Endometrium (tissue), 2 donors: ENCODE measurements around the gene CBR4.

ENCODE experiments used
- FAIRE-seq: peaks from 2 replicates; lab custom pipeline; 2012; peaks lifted over from hg19 to GRCh38; lab: Jason Lieb, UNC
- donor health status: control.
- donor health status: control.

Gene CBR4

DNA sequence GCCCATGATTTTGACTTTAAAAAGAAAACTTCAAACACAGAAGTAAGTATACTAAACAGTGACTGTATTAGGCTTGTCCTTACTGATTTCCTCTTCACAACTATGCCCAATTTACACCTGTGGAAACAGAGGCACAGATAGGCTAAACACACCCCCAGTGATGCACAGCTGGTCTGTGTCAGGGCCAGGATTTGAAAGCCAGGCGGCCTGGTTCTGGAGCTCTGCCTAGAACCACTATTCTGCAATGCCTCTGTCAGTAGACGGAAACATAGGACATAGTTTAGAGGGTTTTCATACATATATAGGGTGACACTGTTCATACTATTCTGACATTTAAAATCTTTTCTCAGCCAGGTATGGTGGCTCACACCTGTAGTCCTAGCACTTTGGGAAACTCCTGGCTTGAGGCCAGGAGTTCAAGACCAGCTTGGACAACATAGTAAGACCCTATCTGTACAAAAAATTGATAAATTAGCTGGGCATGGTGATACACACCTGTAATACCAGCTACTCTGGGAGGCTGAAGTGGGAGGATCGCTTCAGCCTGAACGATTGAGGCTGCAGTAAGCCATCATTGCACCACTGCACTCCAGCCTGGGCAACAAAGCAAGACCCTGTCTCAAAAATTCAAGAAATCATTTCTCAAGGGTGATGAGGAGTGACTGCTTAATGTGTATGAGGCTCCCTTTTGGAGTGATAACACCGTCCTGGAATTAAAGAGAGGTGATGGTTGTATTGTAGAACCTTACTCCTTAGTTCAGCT, 23.0 kb upstream of the CBR4 start:
- FAIRE-seq = no peak

DNA sequence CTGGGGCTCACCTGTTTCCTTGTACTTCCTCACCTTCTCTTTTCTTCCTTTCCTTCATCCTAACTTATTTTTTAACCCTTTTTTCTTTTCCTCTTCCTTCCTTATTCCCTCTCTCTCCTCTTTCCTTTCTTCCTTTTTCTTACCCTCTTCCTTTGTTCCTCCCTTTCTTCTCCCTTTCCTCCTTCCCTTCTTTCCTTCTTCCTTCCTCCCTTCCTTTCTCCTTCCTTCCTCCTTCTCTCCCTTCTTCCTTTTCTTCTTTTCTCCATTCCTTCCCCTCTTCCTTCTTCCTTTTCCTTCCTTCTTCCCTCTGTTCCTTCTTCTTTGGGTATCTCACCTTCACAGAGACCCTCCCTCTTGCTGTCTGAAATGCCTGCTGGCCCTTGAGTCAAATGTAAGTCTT, 22.1 kb upstream of the CBR4 start:
- no peak for FAIRE-seq

DNA sequence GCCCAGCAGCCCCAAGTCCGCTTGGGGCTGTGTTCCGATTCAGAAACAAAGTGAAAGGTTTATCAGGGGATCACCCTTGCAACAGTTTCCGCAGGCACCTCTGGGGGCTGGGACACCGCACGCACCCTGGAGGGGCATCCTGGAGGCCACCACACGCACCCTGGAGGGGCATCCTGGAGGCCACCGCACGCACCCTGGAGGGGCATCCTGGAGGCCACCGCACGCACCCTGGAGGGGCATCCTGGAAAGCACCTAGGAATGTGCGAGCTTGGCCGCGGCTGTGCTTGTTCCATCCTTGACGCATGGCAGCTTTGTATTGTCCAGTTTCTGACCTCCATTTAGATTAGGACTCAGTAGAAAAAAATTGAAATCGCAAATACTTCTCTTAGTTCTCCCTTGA, 21.3 kb upstream of the CBR4 start:
- no peak for FAIRE-seq

DNA sequence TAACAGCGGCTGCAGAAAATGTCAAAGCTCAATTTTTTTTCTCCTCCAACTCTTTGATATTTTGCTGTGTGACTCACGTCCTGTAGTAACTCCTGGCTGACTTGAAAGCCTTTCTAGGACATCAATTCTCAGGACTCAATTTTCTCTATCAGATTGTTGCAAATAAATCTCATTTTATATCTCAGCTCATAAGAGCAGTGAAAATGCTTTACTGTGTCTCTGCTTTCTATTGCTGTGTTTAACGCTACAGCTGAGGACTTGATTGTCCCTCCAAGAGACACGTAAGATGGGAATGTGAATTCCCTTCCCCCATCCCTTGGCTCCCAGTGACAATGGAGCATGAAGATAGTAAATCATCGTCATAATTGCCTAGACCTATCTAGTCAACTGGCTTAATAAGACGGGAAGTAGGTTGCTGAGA, 20.5 kb upstream of the CBR4 start:
- FAIRE-seq = no peak

DNA sequence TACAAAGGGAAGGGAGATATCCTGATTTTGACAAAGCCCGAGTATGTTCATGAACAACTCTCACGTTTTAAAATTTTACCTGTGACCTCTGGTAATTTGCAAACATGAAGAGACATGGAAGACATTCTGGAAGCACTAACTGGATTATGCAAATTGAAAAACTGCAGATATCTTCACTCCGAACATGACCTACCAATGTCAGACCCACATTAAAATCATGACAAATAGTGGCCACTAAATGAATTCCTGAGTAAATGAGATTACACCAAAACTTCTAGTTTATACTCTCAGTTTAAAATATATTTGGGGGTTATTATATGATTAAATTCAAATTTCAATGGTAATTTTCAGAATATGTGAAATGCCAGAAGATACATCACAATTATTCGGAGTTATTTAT, 19.9 kb upstream of the CBR4 start:
- no peak for FAIRE-seq

DNA sequence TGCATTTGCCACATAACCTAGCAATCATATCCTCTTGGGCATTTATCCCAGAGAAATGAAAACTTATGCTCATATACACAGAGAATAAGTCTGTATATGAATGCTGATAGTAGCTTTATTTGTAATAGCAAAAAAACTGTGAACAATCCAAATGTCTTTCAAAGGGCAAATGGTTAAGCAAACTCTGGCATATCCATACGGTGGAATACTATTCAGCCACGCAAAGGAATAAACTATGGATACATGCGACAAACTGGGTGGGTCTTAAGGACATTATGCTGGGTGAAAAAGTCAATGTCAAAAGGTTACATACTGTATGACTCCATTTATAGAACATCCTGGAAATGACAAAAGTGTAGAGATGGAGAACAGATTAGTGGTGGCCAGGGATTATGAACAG, 17.6 kb upstream of the CBR4 start:
- FAIRE-seq = no peak

DNA sequence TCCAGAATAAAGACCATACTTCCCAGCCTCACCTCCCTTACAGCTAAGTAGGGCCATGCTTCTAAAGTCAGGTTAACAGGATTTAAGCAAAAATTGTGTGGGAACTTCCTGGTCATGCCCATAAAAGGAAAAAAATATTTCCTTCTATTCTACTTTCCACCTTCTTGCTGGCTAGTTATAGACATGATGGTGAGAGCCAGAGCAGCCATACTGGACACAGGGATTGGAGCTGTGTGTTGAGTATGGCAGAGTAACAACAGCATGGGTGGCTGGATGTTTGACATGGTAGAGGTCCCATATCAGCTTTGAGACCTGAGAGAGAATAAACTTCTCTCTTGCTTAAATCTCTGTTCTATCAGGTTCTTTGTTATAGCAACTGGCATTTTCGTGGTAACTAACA, 15.1 kb upstream of the CBR4 start:
- FAIRE-seq = no peak

DNA sequence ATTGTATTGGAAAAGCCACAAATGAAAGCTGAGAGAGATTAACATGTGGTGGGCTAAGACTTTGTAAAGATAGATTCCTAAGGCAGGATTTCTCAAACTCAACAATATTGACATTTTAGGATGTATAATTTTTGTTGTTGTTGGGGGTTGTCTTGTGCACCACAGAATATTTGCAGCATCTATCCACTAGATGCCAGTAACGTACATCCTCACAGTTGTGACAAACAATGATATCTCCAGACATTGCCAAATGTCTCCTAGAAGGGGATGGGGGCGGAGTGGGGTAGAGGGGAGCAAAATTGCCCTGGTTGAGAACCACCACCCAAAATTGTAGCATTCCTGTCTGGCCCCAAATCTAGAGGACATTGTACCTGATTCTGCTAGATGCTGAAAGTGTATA, 14.7 kb upstream of the CBR4 start:
- FAIRE-seq = no peak

DNA sequence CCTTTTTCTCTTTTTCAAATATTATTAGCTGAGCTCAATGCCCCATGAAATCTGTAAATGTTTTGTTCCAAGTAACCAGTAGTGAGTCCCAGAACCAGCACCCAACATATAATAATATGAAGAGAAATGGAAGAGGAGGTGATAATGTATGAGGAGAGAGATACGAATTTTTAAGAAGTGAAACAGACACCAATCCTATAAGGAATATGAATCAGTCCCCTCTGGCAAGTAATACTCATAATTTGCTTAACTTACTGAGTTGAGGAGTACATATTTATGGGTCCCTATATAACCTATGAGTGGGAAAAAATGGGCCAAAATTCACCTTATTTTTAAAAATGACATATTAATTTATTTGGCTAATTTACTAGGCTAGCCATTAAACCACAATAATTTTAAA, 8.4 kb upstream of the CBR4 start:
- no peak for FAIRE-seq

DNA sequence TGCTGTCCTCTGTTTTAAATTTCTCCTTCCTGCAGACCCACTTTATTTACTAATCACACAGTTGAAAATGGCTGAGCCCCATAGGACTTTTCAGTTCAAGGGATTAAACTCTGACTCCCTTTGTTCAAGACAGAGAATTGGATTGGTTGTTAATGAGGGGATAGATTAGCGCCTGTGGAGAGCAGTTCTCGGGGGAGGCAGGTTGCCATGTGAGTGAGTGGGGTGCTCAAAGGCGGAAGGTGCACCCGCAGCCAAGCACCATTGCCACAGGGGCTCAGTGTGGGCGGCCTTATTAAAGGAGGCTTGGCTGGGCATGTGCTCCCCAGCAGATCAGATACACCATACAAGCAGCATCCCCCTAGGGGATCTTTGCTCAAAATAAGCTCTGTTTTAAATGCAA, 7.9 kb upstream of the CBR4 start:
- FAIRE-seq = no peak

DNA sequence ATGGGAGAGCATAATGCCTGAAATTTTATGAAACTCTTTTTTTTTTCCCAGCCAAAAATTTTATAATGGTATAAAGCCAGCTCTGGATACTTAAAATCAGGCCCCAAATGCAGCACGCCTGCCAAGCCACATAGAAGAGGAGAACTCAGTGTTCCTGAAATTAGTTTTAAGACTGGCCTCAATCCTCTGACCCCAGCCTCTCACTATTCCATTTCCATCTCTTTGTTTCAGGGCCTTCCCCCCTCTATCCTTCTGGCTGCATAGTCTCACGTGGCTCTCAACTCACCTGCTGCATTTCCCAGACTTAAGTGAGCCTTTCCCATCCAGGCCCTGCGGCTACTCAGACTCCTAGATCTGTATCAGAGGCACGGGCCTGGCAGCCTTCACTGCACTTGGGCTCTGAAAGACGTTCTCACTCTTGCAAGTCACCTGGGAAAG, 5.2 kb upstream of the CBR4 start:
- FAIRE-seq = no peak

DNA sequence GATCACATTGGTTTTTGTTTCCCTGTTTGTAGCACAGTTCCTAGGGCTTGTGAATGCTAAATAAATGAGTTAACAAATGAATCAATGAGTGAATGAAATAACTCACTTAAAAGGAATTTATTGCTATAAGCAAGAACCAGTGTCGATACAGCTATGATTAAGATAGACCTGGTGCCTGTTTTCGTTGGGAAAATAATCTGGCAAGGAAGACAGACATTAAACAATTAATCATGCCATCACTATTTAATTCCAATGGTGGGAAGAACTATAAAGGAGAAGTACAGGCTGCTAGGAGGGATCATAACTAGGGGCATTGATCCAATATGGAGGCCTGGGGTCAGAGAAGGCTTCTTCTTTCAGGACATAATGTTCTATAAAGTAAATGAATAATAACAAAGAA, 4.5 kb upstream of the CBR4 start:
- no peak for FAIRE-seq

DNA sequence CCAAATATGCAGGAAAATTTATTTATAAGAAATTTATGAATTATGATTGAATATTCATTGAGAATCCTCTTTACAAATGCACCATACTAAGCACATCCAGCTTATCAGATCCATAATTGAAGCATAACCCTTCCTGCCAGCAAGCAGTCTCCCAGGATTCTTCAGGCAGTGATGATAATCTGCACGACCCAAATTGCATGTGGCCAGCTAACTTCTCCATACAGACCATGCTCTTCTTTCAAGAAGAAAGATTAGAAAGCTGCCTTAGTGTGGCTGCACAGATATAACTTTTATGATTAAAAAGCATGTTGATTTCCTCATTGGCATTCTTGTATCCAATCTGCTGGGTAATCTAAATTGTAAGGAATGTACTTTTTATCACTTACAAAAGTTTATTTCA, 3.3 kb upstream of the CBR4 start:
- no peak for FAIRE-seq

DNA sequence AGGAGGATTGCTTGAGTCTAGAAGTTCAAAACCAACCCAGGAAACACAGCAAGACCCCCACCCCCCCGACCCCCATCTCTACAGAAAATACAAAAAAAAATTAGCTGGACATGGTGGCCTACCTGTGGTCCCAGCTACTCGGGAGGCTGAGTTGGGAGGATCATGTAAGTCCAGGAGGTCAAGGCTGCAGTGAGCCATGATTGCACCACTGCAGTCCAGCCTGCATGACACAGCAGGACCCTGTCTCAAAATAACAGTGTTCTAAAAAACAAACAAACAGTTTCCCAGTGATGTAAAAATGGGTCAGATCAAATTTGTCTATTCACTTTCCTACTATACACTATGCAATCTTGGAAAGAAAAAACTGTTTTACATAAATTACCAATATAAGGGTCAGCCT, 2.0 kb upstream of the CBR4 start:
- FAIRE-seq = no peak

DNA sequence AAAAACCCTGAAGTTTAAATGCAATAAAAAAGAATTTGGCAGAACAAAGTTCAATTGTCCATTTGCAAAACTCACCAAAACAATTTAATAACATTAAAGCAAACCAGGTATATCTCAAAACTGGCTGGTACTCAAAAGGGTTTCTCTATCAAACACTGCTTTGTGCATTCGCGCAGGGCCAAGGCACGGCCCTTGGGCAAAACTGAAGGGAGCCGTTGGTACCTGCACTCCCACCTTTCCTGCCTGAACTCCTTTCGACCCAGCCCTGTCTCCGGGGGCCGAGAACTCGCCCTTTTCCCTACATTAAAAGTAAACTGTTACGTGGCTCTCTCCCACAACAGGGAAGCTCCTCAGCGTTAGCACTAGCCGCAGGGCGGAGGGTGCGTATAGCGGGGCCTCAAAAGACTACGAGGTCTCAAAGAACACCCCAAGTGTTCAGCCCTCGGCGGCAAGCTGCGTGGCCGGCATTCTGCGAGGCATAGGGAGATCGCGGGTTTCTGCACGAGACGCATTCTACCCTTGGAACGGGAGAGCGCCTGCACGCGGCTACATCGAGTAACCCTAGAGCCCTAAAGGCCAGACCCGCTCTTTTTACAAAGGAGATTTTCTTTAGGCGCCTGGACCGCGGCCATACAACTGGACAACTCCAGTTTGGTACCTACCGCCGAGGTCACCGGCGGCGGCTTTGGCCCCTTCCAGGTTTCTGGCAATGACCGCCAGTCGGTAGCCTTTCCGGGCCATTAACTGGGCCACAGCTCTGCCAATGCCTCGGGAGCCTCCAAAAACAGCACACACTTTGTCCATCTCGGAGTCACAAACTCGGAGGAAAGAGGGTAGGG, 550 bp downstream of the CBR4 start:
- FAIRE-seq = no peak

DNA sequence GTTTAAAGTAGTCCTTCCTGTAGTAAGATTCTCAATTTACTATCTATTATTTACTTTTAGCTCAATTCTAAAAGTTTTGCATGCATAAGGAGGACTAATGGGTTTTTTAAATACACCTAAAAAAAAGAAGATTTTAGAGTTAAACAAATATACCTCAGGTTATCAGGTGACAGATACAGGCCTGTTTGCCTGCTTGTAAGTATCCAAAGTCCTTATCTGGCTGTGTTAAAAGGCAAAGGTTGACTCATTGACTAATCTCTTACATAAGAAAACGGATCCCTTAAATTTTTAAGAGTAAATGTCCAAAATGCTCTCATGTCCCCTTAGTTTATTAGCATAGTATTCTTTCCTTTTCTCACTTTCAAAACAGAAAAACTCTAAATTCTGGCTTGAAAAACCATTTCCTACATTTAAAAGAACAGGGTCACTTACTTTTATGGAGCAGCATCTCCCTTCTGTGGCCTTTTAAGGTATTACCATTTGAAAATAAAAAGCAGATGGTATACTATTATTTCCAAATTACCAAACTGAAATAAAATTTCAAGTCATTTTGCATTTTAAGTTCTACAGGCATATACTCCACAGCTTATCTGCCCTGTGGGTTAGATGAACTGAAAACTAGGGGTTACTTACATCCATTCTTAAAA, 4.5 kb downstream of the CBR4 start:
- FAIRE-seq = peak; percentile 93

DNA sequence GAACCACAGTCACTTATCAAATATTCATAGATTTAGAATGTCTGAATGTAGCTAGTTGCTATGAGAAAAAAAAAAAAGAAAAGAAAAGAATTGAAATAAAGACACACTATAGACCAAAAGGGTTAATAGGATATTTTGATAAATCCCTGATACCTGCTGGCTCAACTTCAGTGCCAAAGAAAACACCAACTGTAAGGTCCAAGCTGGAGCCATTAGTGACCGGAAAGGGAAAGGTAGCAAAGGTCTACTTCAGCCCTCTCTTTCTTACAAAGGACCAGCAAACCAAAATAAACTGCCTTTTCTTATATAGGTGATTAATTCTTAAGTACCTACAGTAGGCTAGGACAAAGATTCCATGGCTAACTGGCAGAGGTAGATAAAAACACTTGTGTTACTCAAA, 9.7 kb downstream of the CBR4 start:
- FAIRE-seq = no peak

DNA sequence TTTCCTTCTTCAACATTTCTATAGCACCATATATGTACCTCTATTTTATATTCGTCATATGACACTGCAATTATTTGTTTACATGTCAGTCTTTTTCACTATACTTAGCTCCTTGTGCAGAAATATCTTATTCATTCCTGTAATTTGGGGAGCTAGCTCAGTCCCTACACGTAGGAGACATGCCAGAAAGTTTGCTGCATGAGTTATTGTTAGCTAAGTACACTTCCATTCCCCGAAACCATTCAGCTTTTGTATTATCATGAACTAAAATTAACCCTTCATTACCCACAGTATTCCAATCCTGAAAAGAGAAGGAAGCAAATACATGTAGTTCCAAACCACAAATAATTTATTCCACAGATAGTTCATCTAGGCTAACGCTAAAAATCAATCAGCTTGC, 10.2 kb downstream of the CBR4 start:
- FAIRE-seq = no peak

DNA sequence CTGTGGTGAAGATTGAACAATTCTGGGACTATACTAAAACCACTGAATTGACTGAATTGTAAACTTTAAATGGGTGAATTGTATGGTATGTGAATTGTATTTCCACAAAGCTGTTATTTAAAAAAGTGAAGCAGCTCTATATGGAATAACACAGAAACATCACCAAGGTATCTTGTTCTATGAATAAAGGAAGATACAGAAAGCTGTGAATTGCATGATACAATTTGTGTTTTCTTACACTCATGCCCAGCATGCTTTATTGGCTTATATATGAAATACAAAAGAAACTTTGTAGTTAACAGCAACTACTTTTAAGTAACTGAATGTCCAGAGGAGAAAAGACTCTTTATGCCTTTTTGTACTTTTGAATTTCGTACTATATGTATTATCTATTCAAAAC, 11.5 kb downstream of the CBR4 start:
- FAIRE-seq = no peak

DNA sequence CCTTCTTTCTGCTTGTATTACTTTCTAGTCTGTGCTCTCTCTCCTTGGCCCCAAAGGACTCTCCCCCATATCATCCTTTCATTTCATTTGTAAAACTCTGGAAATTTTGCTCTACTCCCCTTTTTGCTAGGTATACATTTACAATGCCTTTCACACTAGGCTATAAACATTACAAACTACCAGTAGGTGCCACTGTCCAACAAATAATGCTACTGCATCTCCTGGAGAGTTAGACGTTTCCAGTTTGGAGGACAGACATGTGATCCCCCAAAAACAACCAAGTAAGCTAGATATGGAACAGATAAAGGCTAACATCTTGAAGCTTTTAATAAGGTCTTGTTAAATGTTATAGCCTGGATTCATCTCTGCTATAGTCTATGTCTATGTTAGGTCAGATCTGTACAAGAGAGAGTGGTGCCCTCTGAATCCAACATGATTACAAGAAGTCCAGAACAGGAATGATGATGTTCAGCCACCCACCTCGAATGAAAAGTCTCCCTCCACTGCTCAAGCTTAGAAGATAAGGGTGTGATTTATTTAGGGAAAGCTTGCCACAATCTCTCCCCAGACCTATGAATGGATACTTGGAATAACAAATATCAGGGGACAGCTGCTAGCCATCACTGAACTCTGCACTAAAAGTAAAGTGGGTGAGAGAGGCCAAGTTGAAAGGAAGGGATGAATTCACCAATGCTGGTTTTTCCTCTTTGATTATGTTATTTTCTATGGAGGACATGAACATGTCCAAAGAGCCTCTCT, 14.3 kb downstream of the CBR4 start:
- FAIRE-seq = no peak

DNA sequence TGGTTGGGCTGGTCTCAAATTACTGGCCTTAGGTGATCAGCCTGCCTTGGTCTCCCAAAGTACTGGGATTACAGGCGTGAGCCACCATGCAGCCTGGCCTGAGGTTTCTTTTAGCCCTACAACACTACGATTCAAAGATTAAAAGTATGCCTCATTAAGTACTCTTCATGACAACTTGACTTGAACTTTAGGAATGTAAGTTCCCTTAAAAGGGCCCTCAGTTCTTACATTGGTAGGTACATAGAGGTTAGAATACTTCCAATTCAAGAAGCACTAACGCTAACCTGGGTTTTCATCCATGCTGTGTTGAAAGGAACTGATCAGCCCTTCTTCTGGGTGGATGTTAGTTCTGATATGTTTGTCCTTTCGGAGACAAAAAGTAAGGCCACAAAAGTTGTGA, 15.1 kb downstream of the CBR4 start:
- FAIRE-seq = no peak

DNA sequence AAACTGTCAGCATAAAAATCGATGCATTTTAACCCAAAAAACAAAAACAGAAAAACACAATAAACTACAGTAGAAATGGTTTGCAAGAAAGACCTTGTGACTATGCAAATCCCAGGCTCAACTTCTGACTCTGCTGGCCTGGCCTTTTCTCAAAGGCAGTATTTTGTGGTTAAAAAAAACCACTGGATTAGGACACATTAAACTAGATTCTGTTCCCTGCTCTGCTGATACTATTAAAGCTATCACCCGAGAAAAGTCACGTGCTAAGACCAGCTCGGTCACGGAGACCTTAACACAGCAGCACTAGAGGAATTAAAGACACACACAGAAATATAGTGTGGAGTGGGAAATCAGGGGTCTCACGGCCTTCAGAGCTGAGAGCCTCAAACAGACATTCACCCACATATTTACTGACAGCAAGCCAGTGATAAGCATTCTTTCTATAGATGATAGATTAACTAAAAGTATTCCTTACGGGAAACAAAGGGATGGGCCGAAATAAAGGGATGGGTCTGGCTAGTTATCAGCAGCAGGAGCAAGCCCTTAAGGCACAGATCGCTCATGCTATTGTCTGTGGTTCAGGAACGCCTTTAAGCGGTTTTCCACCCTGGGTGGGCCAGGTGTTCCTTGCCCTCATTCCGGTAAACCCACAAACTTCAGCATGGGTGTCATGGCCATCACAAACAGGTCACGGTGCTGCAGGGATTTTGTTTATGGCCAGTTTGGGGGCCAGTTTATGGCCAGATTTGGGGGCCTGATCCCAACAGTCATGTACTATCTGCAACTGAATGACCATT, 16.1 kb downstream of the CBR4 start:
- peak; percentile 92 for FAIRE-seq
